Stimulated activated naive CD8-positive, alpha-beta T cell treated with anti-CD3 and anti-CD28 coated beads, Interleukin-15, Interleukin-2, amounts not matched to agents 100 U/mL and 50 U/mL, for 24 hours (primary cell): Measurements from ENCODE around the gene R3HDML.
"Not testable (repeated sequence)": the region's sequence is repeated elsewhere in the genome, so short reads cannot be mapped to it uniquely, and the experiment has no call there.

Source experiments
- ATAC-seq: fragments of 150-1000 bp; cut with Tn5 transposase; one replicate; pipeline ENCODE4 v1.10.0; 2021
- DNase-seq: peaks from one replicate; pipeline ENCODE4 v3.0.0; 2021

R3HDML gene

GRCh38 chr20:44328428-44328827 is 8.4 kb upstream of the R3HDML start:
- DNase-seq (no peak), ATAC-seq (no peak)

- DNase-seq (no peak), ATAC-seq (no peak)
These were observed 5.6 kb upstream of the R3HDML start for GRCh38 chr20:44331201-44331600.

- ATAC-seq (no peak), DNase-seq (no peak)
These were observed 2.5 kb upstream of the R3HDML start for GRCh38 chr20:44334306-44334705.

GRCh38 chr20:44334709-44335108 is 2.1 kb upstream of the R3HDML start:
- no peak for DNase-seq
- no peak for ATAC-seq

GRCh38 chr20:44335675-44336074 is 1.2 kb upstream of the R3HDML start:
- DNase-seq (no peak), ATAC-seq (no peak)

- DNase-seq (no peak), ATAC-seq (no peak)
These were observed 757 bp upstream of the R3HDML start for GRCh38 chr20:44336086-44336485.

- no peak for DNase-seq
- no peak for ATAC-seq
These were observed 5.4 kb downstream of the R3HDML start for GRCh38 chr20:44342248-44342647.

- DNase-seq (no peak), ATAC-seq (no peak)
These were observed 6.4 kb downstream of the R3HDML start for GRCh38 chr20:44343162-44343675.

- DNase-seq (no peak), ATAC-seq (no peak)
These were observed 7.9 kb downstream of the R3HDML start for GRCh38 chr20:44344723-44345122.

GRCh38 chr20:44345147-44345546 is 8.3 kb downstream of the R3HDML start:
- DNase-seq (no peak), ATAC-seq (no peak)

GRCh38 chr20:44345941-44346340 is 9.1 kb downstream of the R3HDML start:
- ATAC-seq, DNase-seq: not testable (repeated sequence)

- DNase-seq (no peak), ATAC-seq (no peak)
These were observed 11.4 kb downstream of the R3HDML start for GRCh38 chr20:44348168-44348659.

- ATAC-seq (no peak), DNase-seq (no peak)
These were observed 12.5 kb downstream of the R3HDML start for GRCh38 chr20:44349349-44349748.

- ATAC-seq (no peak), DNase-seq (no peak)
These were observed 13.7 kb downstream of the R3HDML start for GRCh38 chr20:44350567-44350966.

GRCh38 chr20:44354979-44355497 is 18.2 kb downstream of the R3HDML start:
- DNase-seq: no peak
- no peak for ATAC-seq

GRCh38 chr20:44355498-44356352 is 18.9 kb downstream of the R3HDML start, which contains the start of gene HNF4A:
Gene HNF4A (plus strand): TSS chr20:44355699. CDS start chr20:44355805, 106 bp downstream.
- DNase-seq: no peak

GRCh38 chr20:44356353-44356723 is 19.5 kb downstream of the R3HDML start:
- DNase-seq (no peak), ATAC-seq (no peak)

More at GRCh38 chr20:44355498-44356352, 18.9 kb downstream of the R3HDML start, which contains the start of gene HNF4A:
- no peak for ATAC-seq

- ATAC-seq: no peak
- DNase-seq: no peak
These were observed 20.2 kb downstream of the R3HDML start for GRCh38 chr20:44357020-44357419.

GRCh38 chr20:44357555-44358125 is 20.8 kb downstream of the R3HDML start:
- DNase-seq (no peak), ATAC-seq (no peak)

GRCh38 chr20:44358776-44359175 is 21.9 kb downstream of the R3HDML start:
- no peak for ATAC-seq
- no peak for DNase-seq

- ATAC-seq: no peak
- no peak for DNase-seq
These were observed 23.4 kb downstream of the R3HDML start for GRCh38 chr20:44360221-44360620.

- no peak for ATAC-seq
- no peak for DNase-seq
These were observed 24.2 kb downstream of the R3HDML start for GRCh38 chr20:44361021-44361420.

GRCh38 chr20:44362466-44362940 is 25.7 kb downstream of the R3HDML start:
- no peak for DNase-seq
- no peak for ATAC-seq
